IMR-90 (cell line): ENCODE data around the gene RAB36. TPM values are rescaled to one million over a fixed set of nuclear protein-coding genes. Genes with fewer than 3 reads are reported as not detected.

ENCODE experiments used
- ATAC-seq: fragments of 200-7000 bp; cut with Tn5 transposase; 2 replicates; pipeline ENCODE4 v1.9.1; 2020; ENCODE audit warnings: low read depth, mild to moderate bottlenecking, moderate library complexity
- BruUV-seq: library from RNA; stranded (reverse); fragments of 400-500 nt; replicated peaks from 2 replicates; lab custom pipeline; 2021; lab: Mats Ljungman, UMichigan
- CTCF ChIA-PET: fragments of 300-600 bp; formaldehyde crosslinking; extraction: SDS; loops from one replicate; lab custom pipeline; 2021; ENCODE audit warnings: antibody characterized with exemption; lab: Yijun Ruan, JAX
- POLR2A ChIA-PET: fragments of 300-600 bp; sonication (Branson Sonifier 250); formaldehyde crosslinking; loops from one replicate; lab custom pipeline; 2022; ENCODE audit warnings: antibody characterized with exemption; ENCODE audit not compliant: unreplicated experiment; lab: Charles Lee
- DNase-seq: peaks from one replicate; pipeline ENCODE4 v3.0.0; 2013
- H2AFZ ChIP-seq: replicated peaks from 2 replicates; pipeline ENCODE3; 2013; ENCODE audit warnings: low read length, mild to moderate bottlenecking; ENCODE audit not compliant: poor library complexity
- H2AK5ac ChIP-seq: 2 replicates; pipeline ENCODE4 v1.6.1; 2013; ENCODE audit warnings: low read depth, low read length, inconsistent platforms
- H2AK9ac ChIP-seq: replicated peaks from 2 replicates; pipeline ENCODE3; 2013; ENCODE audit warnings: mild to moderate bottlenecking, low read depth, low read length, moderate library complexity; ENCODE audit not compliant: poor library complexity
- H2BK120ac ChIP-seq: 2 replicates; pipeline ENCODE4 v1.6.1; 2013; ENCODE audit warnings: low read depth, low read length, inconsistent platforms
- H2BK15ac ChIP-seq: 3 replicates; pipeline ENCODE4 v1.6.1; 2013; ENCODE audit warnings: low read depth, low read length, inconsistent platforms
- H2BK20ac ChIP-seq: 2 replicates; pipeline ENCODE4 v1.6.1; 2013; ENCODE audit warnings: low read depth, mild to moderate bottlenecking, inconsistent platforms, low read length, moderate library complexity
- H2BK5ac ChIP-seq: 2 replicates; pipeline ENCODE4 v1.6.1; 2013; ENCODE audit warnings: mild to moderate bottlenecking, low read depth, low read length, inconsistent platforms; ENCODE audit not compliant: poor library complexity, severe bottlenecking
- H3K14ac ChIP-seq: replicated peaks from 2 replicates; pipeline ENCODE4 v1.6.1; 2013; ENCODE audit warnings: low read depth, low read length, inconsistent platforms
- H3K18ac ChIP-seq: 2 replicates; pipeline ENCODE4 v1.6.1; 2013; ENCODE audit warnings: low read depth, low read length, control low read depth
- H3K23ac ChIP-seq: 2 replicates; pipeline ENCODE4 v1.6.1; 2013; ENCODE audit warnings: low read depth, low read length, inconsistent platforms
- H3K27ac ChIP-seq: 2 replicates; pipeline ENCODE4 v1.5.1; 2013; ENCODE audit warnings: mild to moderate bottlenecking, control low read depth, low read length; ENCODE audit not compliant: insufficient read depth
- H3K27me3 ChIP-seq: 2 replicates; pipeline ENCODE4 v1.6.1; 2013; ENCODE audit warnings: low read length; ENCODE audit not compliant: control insufficient read depth, insufficient read depth
- H3K36me3 ChIP-seq: 2 replicates; pipeline ENCODE4 v1.6.1; 2013; ENCODE audit warnings: low read length, mixed read lengths; ENCODE audit not compliant: control insufficient read depth, insufficient read depth
- H3K4ac ChIP-seq: 2 replicates; pipeline ENCODE4 v1.6.1; 2013; ENCODE audit warnings: low read depth, low read length, inconsistent platforms
- H3K4me1 ChIP-seq: 2 replicates; pipeline ENCODE4 v1.6.1; 2013; ENCODE audit warnings: low read length, mixed read lengths; ENCODE audit not compliant: control insufficient read depth, insufficient read depth
- H3K4me2 ChIP-seq: 2 replicates; pipeline ENCODE4 v1.6.1; 2013; ENCODE audit warnings: low read depth, mild to moderate bottlenecking, control low read depth, low read length, moderate library complexity
- H3K4me3 ChIP-seq: 2 replicates; pipeline ENCODE4 v1.5.1; 2013; ENCODE audit warnings: low read depth, mild to moderate bottlenecking, control low read depth, low read length, moderate library complexity; ENCODE audit not compliant: insufficient read depth
- H3K56ac ChIP-seq: 2 replicates; pipeline ENCODE4 v1.6.1; 2013; ENCODE audit warnings: low read length, inconsistent platforms; ENCODE audit not compliant: insufficient read depth; ENCODE audit errors: extremely low read depth
- H3K79me1 ChIP-seq, 2 experiments: 2 replicates each; pipeline ENCODE4 v1.6.1; 2013; ENCODE audit warnings: low read length in 2 of 2, inconsistent platforms in 1 of 2, low read depth in 1 of 2
- H3K9ac ChIP-seq: 2 replicates; pipeline ENCODE4 v1.6.1; 2013; ENCODE audit warnings: low read depth, low read length, control low read depth
- H3K9me1 ChIP-seq: 2 replicates; pipeline ENCODE4 v1.6.1; 2013; ENCODE audit warnings: low read length, inconsistent platforms; ENCODE audit not compliant: insufficient read depth
- H3K9me3 ChIP-seq: 2 replicates; pipeline ENCODE4 v1.6.1; 2013; ENCODE audit warnings: low read length; ENCODE audit not compliant: control insufficient read depth, insufficient read depth
- H4K20me1 ChIP-seq: 2 replicates; pipeline ENCODE4 v1.6.1; 2013; ENCODE audit warnings: low read length, inconsistent platforms; ENCODE audit not compliant: insufficient read depth
- H4K5ac ChIP-seq: 2 replicates; pipeline ENCODE4 v1.6.1; 2013; ENCODE audit warnings: mild to moderate bottlenecking, low read depth, low read length, control low read depth
- H4K8ac ChIP-seq, 2 experiments: 2 replicates each; pipeline ENCODE4 v1.6.1; 2013; ENCODE audit warnings: low read depth in 2 of 2, low read length in 2 of 2, control low read depth in 1 of 2, inconsistent platforms in 1 of 2
- H4K91ac ChIP-seq: 2 replicates; pipeline ENCODE4 v1.6.1; 2013; ENCODE audit warnings: low read depth, low read length, inconsistent platforms; ENCODE audit not compliant: insufficient read depth
- CHD1 ChIP-seq: IDR thresholded peaks from 2 replicates; pipeline ENCODE4 v1.6.1; 2012; ENCODE audit warnings: low read depth, low read length, improper control_type of control experiment
- MAFK ChIP-seq: IDR thresholded peaks from 2 replicates; pipeline ENCODE4 v1.6.1; 2012; ENCODE audit warnings: low read depth, low read length, improper control_type of control experiment
- MXI1 ChIP-seq: IDR thresholded peaks from 2 replicates; pipeline ENCODE4 v1.6.1; 2012; ENCODE audit warnings: low read depth, mild to moderate bottlenecking, low read length, moderate library complexity, borderline replicate concordance
- POLR2A ChIP-seq: IDR thresholded peaks from 2 replicates; pipeline ENCODE4 v1.6.1; 2012; ENCODE audit warnings: mild to moderate bottlenecking, low read depth, low read length
- RCOR1 ChIP-seq: IDR thresholded peaks from 2 replicates; pipeline ENCODE4 v1.6.1; 2012; ENCODE audit warnings: mild to moderate bottlenecking, low read length, improper control_type of control experiment; ENCODE audit not compliant: insufficient replicate concordance
- WGBS, 2 experiments: methylation state at CpG; one replicate each; pipeline versions ENCODE4 v1.1.5 to v1.1.7; 2013; ENCODE audit warnings: missing lambda C conversion rate in 2 of 2; ENCODE audit not compliant: insufficient read length in 1 of 2; ENCODE audit errors: extremely low coverage in 2 of 2; 5-methylcytosine and 5-hydroxymethylcytosine counted together
- dilution Hi-C: fragments of 300-500 bp; cut with HindIII; formaldehyde crosslinking; loops from one replicate; pipeline ENCODE4 v1.14.3; 2018; ENCODE audit warnings: low sequenced_read_pairs; ENCODE audit not compliant: unreplicated experiment
- in situ Hi-C: fragments of 300-500 bp; cut with MboI; formaldehyde crosslinking; loops from 3 replicates; pipeline ENCODE4 v1.14.3; 2019; ENCODE audit warnings: low sequenced_read_pairs, inconsistent platforms, mixed read lengths
- intact Hi-C: fragments of 100-400 bp; cut with micrococcal nuclease; formaldehyde crosslinking; loops from 2 replicates; pipeline ENCODE4 v1.10.0; 2022
- polyA plus RNA-seq, 3 experiments: library from polyadenylated mRNA; depleted of rRNA; stranded (reverse); fragments of >200 nt; gene quantifications; 2 replicates each; pipeline ENCODE4 v1.2.3, GENCODE V29; 2012; ENCODE audit warnings: low replicate concordance in 1 of 3
- total RNA-seq: library from RNA; depleted of rRNA; stranded (reverse); fragments of >200 nt; gene quantifications from 2 replicates; pipeline ENCODE4 v1.2.3, GENCODE V29; 2012

Gene RAB36
- total and polyA plus RNA-seq, 2 of the 4 experiments (the other 2 are of a cell fraction), result 3.6 to 4.0 TPM

- H3K9me3 ChIP-seq, result no peaks in the 10 kb centered on the region
- no peak overlapping the region for H2BK20ac ChIP-seq
- no peak overlapping the region for H3K23ac ChIP-seq
- no peak overlapping the region for H3K4me2 ChIP-seq
- H3K14ac ChIP-seq, result no peak overlapping the region
- H2BK5ac ChIP-seq, result no peak overlapping the region
- intact Hi-C loops, result loop anchor here (1.0 to 5.0 kb wide), 2 partner anchors 168 to 280 kb away; no protein-coding TSS in a partner anchor
- ATAC-seq (no peak), DNase-seq (no peak)
- no peak overlapping the region for H3K27ac ChIP-seq
- WGBS, 2 experiments, result no CpG with 5 or more reads among the region's 9 CpGs
- no TSS peak for BruUV-seq
- peaks cover 3% of the 10 kb centered on the region; the same call in 1 of the 2 replicates for H3K4me1 ChIP-seq
- H3K9ac ChIP-seq, result no peak overlapping the region
- H2AK9ac ChIP-seq, result no peak overlapping the region
- no peak overlapping the region for H3K4me3 ChIP-seq
- H4K91ac ChIP-seq, result no peak overlapping the region
- no peak overlapping the region for H4K5ac ChIP-seq
- H3K4ac ChIP-seq, result no peak overlapping the region
- H2AK5ac ChIP-seq, result no peak overlapping the region
- H2BK120ac ChIP-seq, result no peak overlapping the region
- TF ChIP-seq RCOR1 (no peak), MAFK (no peak), POLR2A (no peak), CHD1 (no peak), MXI1 (no peak)
- H2AFZ ChIP-seq, result no peak overlapping the region
- H4K20me1 ChIP-seq, result no peaks in the 10 kb centered on the region
- in situ Hi-C loops, result loop anchor here (5.0 to 10.0 kb wide), 2 partner anchors 175 to 273 kb away; no protein-coding TSS in a partner anchor
- POLR2A ChIA-PET, result no interaction called here
- H3K79me1 ChIP-seq, result no peaks in the 10 kb centered on the region
- no peak overlapping the region for H4K8ac ChIP-seq
- peaks cover 21% of the 10 kb centered on the region for H3K27me3 ChIP-seq
- H3K36me3 ChIP-seq, result no peaks in the 10 kb centered on the region
- no peak overlapping the region for H3K56ac ChIP-seq
- H2BK15ac ChIP-seq, result no peak overlapping the region
- H3K9me1 ChIP-seq, result no peaks in the 10 kb centered on the region
- dilution Hi-C loops, result no loop called here
- H3K18ac ChIP-seq, result no peak overlapping the region
- CTCF ChIA-PET, result interaction anchor here (0.6 to 3.3 kb wide), 4 partner anchors 13 to 168 kb away, joined by 3 to 40 read pairs (median 3); no protein-coding TSS in a partner anchor
Observed at GRCh38 chr22:23127788-23128187, 17.5 kb upstream of the RAB36 start.
